ENCODE data around the gene CPXM2. TPM values are rescaled to one million over a fixed set of nuclear protein-coding genes. Genes with fewer than 3 reads are reported as not detected.

The CPXM2 gene
- polyA plus RNA-seq, 1 donor (not counting 4 experiments of a cell fraction or from before 2014, with no cell fraction given), result 0.03 TPM

DNA sequence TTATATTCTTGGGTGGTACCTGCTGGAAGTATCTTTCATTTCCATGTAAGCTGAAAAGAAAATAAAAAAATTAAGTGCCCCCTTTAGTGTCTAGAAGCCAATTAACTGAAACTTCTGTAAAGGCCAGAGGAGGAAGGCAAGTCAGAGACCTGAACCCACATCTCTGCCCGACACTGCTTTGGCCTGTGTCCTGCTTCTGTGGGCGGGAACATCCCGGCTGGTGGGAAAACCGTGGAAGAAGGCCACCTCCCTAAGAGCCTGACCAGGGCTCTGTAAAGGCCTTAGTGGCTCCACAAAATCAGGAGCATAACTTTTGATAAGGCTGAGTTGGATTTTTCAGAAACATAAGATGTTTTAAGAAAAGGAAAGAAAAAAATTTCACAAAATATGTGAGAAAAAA, 9.4 kb downstream of the CPXM2 start:
- DNase-seq (ENCODE audit: low read depth, low spot score) (no peak), FAIRE-seq (no peak)
- Histone ChIP-seq H3K27me3 (ENCODE audit: control insufficient read depth, extremely low read depth, insufficient read depth, low read length) (peaks cover 11% of the 10 kb centered on the region), H3K9me1 (ENCODE audit: control insufficient read depth, extremely low read depth, insufficient read depth, low read length) (no peaks in the 10 kb centered on the region), H4K20me1 (ENCODE audit: control insufficient read depth, extremely low read depth, insufficient read depth, low read length) (no peaks in the 10 kb centered on the region), H3K27ac (ENCODE audit: control insufficient read depth, insufficient read depth, low read length) (no peak overlapping the region), H3K4me3 (ENCODE audit: control insufficient read depth in 2 of 3, extremely low read depth in 1 of 3, insufficient read depth in 2 of 3, low read depth in 1 of 3, low read length in 3 of 3) (no peak overlapping the region), H3K9me3 (ENCODE audit: control insufficient read depth, low read depth, low read length) (peaks cover 1% of the 10 kb centered on the region), H3K79me2 (ENCODE audit: control insufficient read depth, insufficient read depth, low read length) (no peaks in the 10 kb centered on the region), H2AFZ (ENCODE audit: control insufficient read depth, low read length) (no peak overlapping the region), H3K36me3 (ENCODE audit: control insufficient read depth in 2 of 2, extremely low read depth in 1 of 2, insufficient read depth in 2 of 2, low read length in 2 of 2) (no peaks in the 10 kb centered on the region), H3K4me2 (ENCODE audit: control insufficient read depth, extremely low read depth, insufficient read depth, low read depth, low read length) (no peak overlapping the region), H3K4me1 (ENCODE audit: control insufficient read depth, extremely low read depth, insufficient read depth, low read length) (no peaks in the 10 kb centered on the region), H3K9ac (ENCODE audit: control insufficient read depth, extremely low read depth, insufficient read depth, low read length) (no peak overlapping the region)
- dilution Hi-C loops (cut with MboI; ENCODE audit: extremely low pct_ligation_motif_present, low sequenced_read_pairs), result no loop called here
- TF ChIP-seq EZH2 (IDR thresholded peaks at IDR 0.05; ENCODE audit: low read length), result no peak
- TF ChIP-seq, protein P1, sequence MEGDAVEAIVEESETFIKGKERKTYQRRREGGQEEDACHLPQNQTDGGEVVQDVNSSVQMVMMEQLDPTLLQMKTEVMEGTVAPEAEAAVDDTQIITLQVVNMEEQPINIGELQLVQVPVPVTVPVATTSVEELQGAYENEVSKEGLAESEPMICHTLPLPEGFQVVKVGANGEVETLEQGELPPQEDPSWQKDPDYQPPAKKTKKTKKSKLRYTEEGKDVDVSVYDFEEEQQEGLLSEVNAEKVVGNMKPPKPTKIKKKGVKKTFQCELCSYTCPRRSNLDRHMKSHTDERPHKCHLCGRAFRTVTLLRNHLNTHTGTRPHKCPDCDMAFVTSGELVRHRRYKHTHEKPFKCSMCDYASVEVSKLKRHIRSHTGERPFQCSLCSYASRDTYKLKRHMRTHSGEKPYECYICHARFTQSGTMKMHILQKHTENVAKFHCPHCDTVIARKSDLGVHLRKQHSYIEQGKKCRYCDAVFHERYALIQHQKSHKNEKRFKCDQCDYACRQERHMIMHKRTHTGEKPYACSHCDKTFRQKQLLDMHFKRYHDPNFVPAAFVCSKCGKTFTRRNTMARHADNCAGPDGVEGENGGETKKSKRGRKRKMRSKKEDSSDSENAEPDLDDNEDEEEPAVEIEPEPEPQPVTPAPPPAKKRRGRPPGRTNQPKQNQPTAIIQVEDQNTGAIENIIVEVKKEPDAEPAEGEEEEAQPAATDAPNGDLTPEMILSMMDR (optimal IDR thresholded peaks at IDR 0.05 in 1 of 3, IDR thresholded peaks at IDR 0.05 in 1 of 3, conservative IDR thresholded peaks at IDR 0.05 in 1 of 3; ENCODE audit: extremely low read depth in 1 of 3, insufficient read depth in 2 of 3, low read length in 3 of 3), result no peak

DNA sequence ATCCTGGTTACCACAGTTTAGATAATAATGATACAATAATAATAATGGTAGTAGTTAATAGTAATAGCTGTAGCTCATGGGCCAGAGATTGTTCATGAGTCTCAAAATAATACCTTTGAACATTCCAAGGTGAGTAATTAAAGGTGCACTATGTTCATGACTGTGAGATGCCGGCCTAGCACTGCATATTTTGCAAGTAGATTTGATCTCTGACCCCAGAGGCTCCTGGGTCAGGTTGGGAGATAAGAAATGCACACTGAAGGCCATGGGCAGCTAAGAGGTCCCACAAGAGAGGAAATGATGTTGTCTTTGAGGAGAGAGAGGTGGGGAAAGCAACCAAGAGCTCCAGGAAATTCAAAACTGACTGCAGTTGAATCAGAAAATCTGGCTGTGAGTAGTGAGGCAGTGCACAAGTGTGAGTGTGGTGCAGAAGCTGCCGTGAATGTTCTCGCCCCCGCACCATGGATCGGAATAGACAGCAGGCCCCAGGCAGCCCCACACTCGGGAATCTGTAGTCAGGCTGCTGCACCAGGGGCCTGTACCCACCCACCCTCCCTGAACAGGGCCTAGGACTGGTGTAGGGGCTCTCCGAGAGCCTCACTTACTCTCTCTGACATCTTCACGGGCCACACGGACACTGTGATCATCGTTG, 11.9 kb downstream of the CPXM2 start:
- no peak overlapping the region for H3K9ac ChIP-seq (ENCODE audit: control insufficient read depth, extremely low read depth, insufficient read depth, low read length)
- DNase-seq (ENCODE audit: low read depth, low spot score), result no peak
- H3K79me2 ChIP-seq (ENCODE audit: control insufficient read depth, insufficient read depth, low read length), result no peaks in the 10 kb centered on the region
- no peaks in the 10 kb centered on the region for H3K9me1 ChIP-seq (ENCODE audit: control insufficient read depth, extremely low read depth, insufficient read depth, low read length)
- dilution Hi-C loops (cut with MboI; ENCODE audit: extremely low pct_ligation_motif_present, low sequenced_read_pairs), result no loop called here
- no peak for TF ChIP-seq EZH2 (IDR thresholded peaks at IDR 0.05; ENCODE audit: low read length)
- TF ChIP-seq, protein P1 (optimal IDR thresholded peaks at IDR 0.05 in 1 of 3, IDR thresholded peaks at IDR 0.05 in 1 of 3, conservative IDR thresholded peaks at IDR 0.05 in 1 of 3; ENCODE audit: extremely low read depth in 1 of 3, insufficient read depth in 2 of 3, low read length in 3 of 3), result no peak
- FAIRE-seq, result no peak
- peaks cover 2% of the 10 kb centered on the region for H3K9me3 ChIP-seq (ENCODE audit: control insufficient read depth, low read depth, low read length)
- no peak overlapping the region for H3K4me3 ChIP-seq (ENCODE audit: control insufficient read depth in 2 of 3, extremely low read depth in 1 of 3, insufficient read depth in 2 of 3, low read depth in 1 of 3, low read length in 3 of 3)
- H2AFZ ChIP-seq (ENCODE audit: control insufficient read depth, low read length), result no peak overlapping the region
- H3K27me3 ChIP-seq (ENCODE audit: control insufficient read depth, extremely low read depth, insufficient read depth, low read length), result peaks cover 11% of the 10 kb centered on the region
- no peak overlapping the region for H3K4me2 ChIP-seq (ENCODE audit: control insufficient read depth, extremely low read depth, insufficient read depth, low read depth, low read length)
- no peaks in the 10 kb centered on the region for H4K20me1 ChIP-seq (ENCODE audit: control insufficient read depth, extremely low read depth, insufficient read depth, low read length)
- no peak overlapping the region for H3K27ac ChIP-seq (ENCODE audit: control insufficient read depth, insufficient read depth, low read length)
- no peaks in the 10 kb centered on the region for H3K4me1 ChIP-seq (ENCODE audit: control insufficient read depth, extremely low read depth, insufficient read depth, low read length)
- H3K36me3 ChIP-seq (ENCODE audit: control insufficient read depth in 2 of 2, extremely low read depth in 1 of 2, insufficient read depth in 2 of 2, low read length in 2 of 2), result no peaks in the 10 kb centered on the region
